ENCODE measurements around the gene RABGEF1. TPM values are rescaled to one million over a fixed set of nuclear protein-coding genes. Genes with fewer than 3 reads are reported as not detected.

Gene RABGEF1
- total and polyA plus RNA-seq, 9 of the 15 experiments (the other 6 are each of a cell fraction or from before 2014, with no cell fraction given) = 7.0 to 29.3 (median 20.5) TPM

- TF ChIP-seq SMARCA4 (IDR thresholded peaks at IDR 0.05) = no peak
- peak; percentile 24; the same call in 1 of the 2 replicates for TF ChIP-seq VEZF1 (CRISPR knock-in tag; IDR thresholded peaks at IDR 0.05)
- no peak for TF ChIP-seq HNRNPH1 (optimal IDR thresholded peaks at IDR 0.05; ENCODE audit: low read depth, low read length)
- TF ChIP-seq HDAC3 (IDR thresholded peaks at IDR 0.05; ENCODE audit: borderline replicate concordance, partially characterized antibody) = no peak
- TF ChIP-seq ZBTB26 (CRISPR knock-in tag; IDR thresholded peaks at IDR 0.05) = 0 out of 2 replicates have a peak, but pooled peaks have one; percentile 55
- TF ChIP-seq FIP1L1 (IDR thresholded peaks at IDR 0.05; ENCODE audit: low read depth, low read length, poor library complexity, severe bottlenecking) = peak; percentile 59
- no peak for TF ChIP-seq CCAR2 (IDR thresholded peaks at IDR 0.05; ENCODE audit: low read depth, low read length)
- no peak for TF ChIP-seq CLOCK (CRISPR knock-in tag; IDR thresholded peaks at IDR 0.05; ENCODE audit: borderline replicate concordance)
- TF ChIP-seq BDP1 (IDR thresholded peaks at IDR 0.05; ENCODE audit: insufficient read depth, insufficient read length) = no peak
- peak in 1 of 2 experiments; percentile 93; a peak in 3 of 4 replicates for TF ChIP-seq UBTF (IDR thresholded peaks at IDR 0.05; ENCODE audit: borderline replicate concordance in 1 of 2, low read depth in 2 of 2, low read length in 2 of 2)
- TF ChIP-seq NFIC (IDR thresholded peaks at IDR 0.05) = no peak; the same call in 1 of the 2 replicates
- peak; percentile 75; the same call in 1 of the 2 replicates for TF ChIP-seq TOE1 (IDR thresholded peaks at IDR 0.05; ENCODE audit: borderline replicate concordance)
- TF ChIP-seq TOE1 (CRISPR knock-in tag; IDR thresholded peaks at IDR 0.05; ENCODE audit: borderline replicate concordance, low read depth) = peak; percentile 62
- TF ChIP-seq FOXJ2 (tag; IDR thresholded peaks at IDR 0.05) = peak; percentile 95
- TF ChIP-seq HINFP (tag; conservative IDR thresholded peaks at IDR 0.05; ENCODE audit: low read depth) = no peak
- TF ChIP-seq PHTF2 (CRISPR knock-in tag; IDR thresholded peaks at IDR 0.05) = no peak
- TF ChIP-seq ZNF23 (CRISPR knock-in tag; IDR thresholded peaks at IDR 0.05) = no peak
These were observed 104.2 kb downstream of the RABGEF1 start (continued) for GRCh38 chr7:66844552-66845378.
